ENCODE data around the gene GUK1. TPM values are rescaled to one million over a fixed set of nuclear protein-coding genes. Genes with fewer than 3 reads are reported as not detected.

GUK1 gene
- total and polyA plus RNA-seq, 2 experiments from 2014 or later, result 87.5 to 121 TPM

DNA sequence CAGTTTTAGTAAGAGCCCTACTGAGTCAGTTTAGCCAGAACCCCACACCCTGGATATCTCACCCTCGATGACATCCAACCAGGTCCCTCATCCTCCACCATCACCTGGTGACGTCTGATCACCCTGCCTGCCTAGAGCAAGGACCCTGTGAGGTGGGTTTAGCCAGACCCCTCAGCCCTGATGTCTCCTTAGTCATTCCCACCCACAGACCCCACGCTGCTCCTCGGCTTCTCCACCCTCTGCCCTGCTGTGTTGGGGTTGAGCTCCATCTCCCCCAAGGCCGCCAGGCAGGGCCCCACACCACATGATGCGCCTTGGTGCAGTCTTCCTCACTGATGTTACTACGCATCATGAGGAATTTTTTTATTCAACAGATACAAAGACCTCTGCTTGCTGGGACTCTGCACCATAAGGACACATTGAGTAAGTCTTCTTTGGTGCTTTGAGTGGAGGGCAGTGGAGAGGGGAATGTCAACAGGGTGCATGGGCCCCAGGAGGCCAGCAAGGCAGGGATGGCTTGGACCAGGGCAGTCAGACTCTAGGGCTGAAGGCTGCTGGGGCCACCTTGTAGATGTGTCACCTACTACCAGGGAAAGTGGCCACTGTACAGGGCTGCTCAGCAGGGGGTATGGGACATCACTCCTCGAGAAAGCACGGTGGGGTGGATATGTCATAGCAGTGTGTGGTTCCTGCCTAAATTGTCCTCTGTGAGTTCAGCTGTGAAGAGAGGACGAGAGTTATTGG lies 23.9 kb downstream of the GUK1 start:
- Histone ChIP-seq H2AFZ (no peak overlapping the region), H3K27ac (ENCODE audit: low read depth) (no peak overlapping the region), H3K27me3 (ENCODE audit: insufficient read depth) (peaks cover 11% of the 10 kb centered on the region), H3K79me2 (replicated peaks; ENCODE audit: insufficient read depth) (peaks cover 16% of the 10 kb centered on the region), H3K4me2 (no peak overlapping the region), H3K4me1 (ENCODE audit: insufficient read depth) (peaks cover 8% of the 10 kb centered on the region; the same call in 1 of the 2 replicates), H3K9me2 (ENCODE audit: insufficient read depth) (no peaks in the 10 kb centered on the region), H4K20me1 (replicated peaks; ENCODE audit: insufficient read depth) (no peaks in the 10 kb centered on the region; the same call in 1 of the 2 replicates), H3K4me3 (no peak overlapping the region), H3K36me3 (ENCODE audit: insufficient read depth) (no peaks in the 10 kb centered on the region), H3F3A (replicated peaks; ENCODE audit: low read depth) (0 out of 2 replicates have a peak, but pooled peaks cover 2% of the 10 kb centered on the region)
- DNase-seq (ENCODE audit: low spot score) (no peak), ATAC-seq (no peak)
- TF ChIP-seq EZH2 (IDR thresholded peaks at IDR 0.05; ENCODE audit: low read depth, unreplicated experiment) (no peak), POLR2AphosphoS5 (IDR thresholded peaks at IDR 0.05; ENCODE audit: low read depth) (no peak), ZNF114 (CRISPR knock-in tag; IDR thresholded peaks at IDR 0.05) (no peak), JUNB (IDR thresholded peaks at IDR 0.05; ENCODE audit: unreplicated experiment) (no peak), NANOG (IDR thresholded peaks at IDR 0.05; ENCODE audit: borderline replicate concordance) (no peak)
- Mint-ChIP-seq H3K4me1 (peaks cover 10% of the 10 kb centered on the region; the same call in 2 of the 3 replicates), H3K36me3 (ENCODE audit: low read depth) (no peaks in the 10 kb centered on the region; the same call in 2 of the 3 replicates), H3K9me3 (no peaks in the 10 kb centered on the region), H3K4me3 (peak overlapping the region; percentile 85), H3K27me3 (ENCODE audit: insufficient read depth, low read depth, poor library complexity) (peaks cover 10% of the 10 kb centered on the region), H3K27ac (no peak overlapping the region)

DNA sequence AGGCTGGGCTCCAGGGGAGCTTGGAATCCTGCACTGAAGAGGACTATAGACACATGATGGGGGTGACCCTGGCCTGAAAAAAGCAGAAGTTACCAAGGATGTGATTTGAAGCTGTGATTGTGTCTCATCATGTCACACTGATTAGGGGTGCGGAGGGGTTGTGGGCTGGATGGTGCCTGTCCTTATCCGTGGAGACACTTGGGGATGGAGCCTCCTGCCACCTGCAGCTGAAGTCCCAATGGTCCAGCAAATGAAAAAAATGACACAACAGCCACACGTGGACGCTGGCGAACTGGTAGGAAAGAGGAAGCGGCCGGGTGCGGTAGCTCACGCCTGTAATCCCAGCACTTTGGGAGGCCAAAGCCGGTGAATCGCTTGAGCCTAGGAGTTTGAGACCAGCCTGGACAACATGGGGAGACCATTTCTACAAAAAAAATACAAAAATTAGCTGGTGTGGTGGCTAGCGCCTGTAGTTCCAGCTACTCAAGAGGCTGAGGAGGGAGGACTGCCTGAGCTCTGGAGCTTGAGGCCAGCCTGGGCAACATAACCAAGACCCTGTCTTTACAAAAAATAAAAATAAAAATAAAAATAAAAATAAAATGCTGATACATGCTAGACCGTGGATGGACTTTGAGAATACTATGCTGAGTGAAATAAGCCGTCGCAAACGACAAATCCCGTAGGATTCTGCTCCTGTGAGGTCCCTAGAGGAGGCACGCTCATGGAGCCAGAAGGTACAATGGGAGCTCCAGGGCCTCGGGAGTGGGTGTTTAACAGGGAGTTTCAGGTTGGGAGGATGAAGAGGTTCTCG lies 24.7 kb downstream of the GUK1 start:
- Mint-ChIP-seq H3K4me1 (peaks cover 10% of the 10 kb centered on the region; the same call in 2 of the 3 replicates), H3K27ac (peak overlapping the region; percentile 97), H3K4me3 (peak overlapping the region; percentile 85), H3K9me3 (no peaks in the 10 kb centered on the region), H3K36me3 (ENCODE audit: low read depth) (no peaks in the 10 kb centered on the region; the same call in 2 of the 3 replicates), H3K27me3 (ENCODE audit: insufficient read depth, low read depth, poor library complexity) (peaks cover 3% of the 10 kb centered on the region)
- TF ChIP-seq POLR2AphosphoS5 (IDR thresholded peaks at IDR 0.05; ENCODE audit: low read depth) (no peak), ZNF114 (CRISPR knock-in tag; IDR thresholded peaks at IDR 0.05) (no peak), STAT1 (IDR thresholded peaks at IDR 0.05; ENCODE audit: unreplicated experiment) (no peak), JUNB (IDR thresholded peaks at IDR 0.05; ENCODE audit: unreplicated experiment) (no peak), EZH2phosphoT487 (IDR thresholded peaks at IDR 0.05; ENCODE audit: unreplicated experiment) (no peak), NANOG (IDR thresholded peaks at IDR 0.05; ENCODE audit: borderline replicate concordance) (no peak), EZH2 (IDR thresholded peaks at IDR 0.05; ENCODE audit: low read depth, unreplicated experiment) (no peak)
- TF ChIP-seq, protein P1, sequence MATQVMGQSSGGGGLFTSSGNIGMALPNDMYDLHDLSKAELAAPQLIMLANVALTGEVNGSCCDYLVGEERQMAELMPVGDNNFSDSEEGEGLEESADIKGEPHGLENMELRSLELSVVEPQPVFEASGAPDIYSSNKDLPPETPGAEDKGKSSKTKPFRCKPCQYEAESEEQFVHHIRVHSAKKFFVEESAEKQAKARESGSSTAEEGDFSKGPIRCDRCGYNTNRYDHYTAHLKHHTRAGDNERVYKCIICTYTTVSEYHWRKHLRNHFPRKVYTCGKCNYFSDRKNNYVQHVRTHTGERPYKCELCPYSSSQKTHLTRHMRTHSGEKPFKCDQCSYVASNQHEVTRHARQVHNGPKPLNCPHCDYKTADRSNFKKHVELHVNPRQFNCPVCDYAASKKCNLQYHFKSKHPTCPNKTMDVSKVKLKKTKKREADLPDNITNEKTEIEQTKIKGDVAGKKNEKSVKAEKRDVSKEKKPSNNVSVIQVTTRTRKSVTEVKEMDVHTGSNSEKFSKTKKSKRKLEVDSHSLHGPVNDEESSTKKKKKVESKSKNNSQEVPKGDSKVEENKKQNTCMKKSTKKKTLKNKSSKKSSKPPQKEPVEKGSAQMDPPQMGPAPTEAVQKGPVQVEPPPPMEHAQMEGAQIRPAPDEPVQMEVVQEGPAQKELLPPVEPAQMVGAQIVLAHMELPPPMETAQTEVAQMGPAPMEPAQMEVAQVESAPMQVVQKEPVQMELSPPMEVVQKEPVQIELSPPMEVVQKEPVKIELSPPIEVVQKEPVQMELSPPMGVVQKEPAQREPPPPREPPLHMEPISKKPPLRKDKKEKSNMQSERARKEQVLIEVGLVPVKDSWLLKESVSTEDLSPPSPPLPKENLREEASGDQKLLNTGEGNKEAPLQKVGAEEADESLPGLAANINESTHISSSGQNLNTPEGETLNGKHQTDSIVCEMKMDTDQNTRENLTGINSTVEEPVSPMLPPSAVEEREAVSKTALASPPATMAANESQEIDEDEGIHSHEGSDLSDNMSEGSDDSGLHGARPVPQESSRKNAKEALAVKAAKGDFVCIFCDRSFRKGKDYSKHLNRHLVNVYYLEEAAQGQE (IDR thresholded peaks at IDR 0.05; ENCODE audit: unreplicated experiment), result no peak
- TF ChIP-seq, protein P2, sequence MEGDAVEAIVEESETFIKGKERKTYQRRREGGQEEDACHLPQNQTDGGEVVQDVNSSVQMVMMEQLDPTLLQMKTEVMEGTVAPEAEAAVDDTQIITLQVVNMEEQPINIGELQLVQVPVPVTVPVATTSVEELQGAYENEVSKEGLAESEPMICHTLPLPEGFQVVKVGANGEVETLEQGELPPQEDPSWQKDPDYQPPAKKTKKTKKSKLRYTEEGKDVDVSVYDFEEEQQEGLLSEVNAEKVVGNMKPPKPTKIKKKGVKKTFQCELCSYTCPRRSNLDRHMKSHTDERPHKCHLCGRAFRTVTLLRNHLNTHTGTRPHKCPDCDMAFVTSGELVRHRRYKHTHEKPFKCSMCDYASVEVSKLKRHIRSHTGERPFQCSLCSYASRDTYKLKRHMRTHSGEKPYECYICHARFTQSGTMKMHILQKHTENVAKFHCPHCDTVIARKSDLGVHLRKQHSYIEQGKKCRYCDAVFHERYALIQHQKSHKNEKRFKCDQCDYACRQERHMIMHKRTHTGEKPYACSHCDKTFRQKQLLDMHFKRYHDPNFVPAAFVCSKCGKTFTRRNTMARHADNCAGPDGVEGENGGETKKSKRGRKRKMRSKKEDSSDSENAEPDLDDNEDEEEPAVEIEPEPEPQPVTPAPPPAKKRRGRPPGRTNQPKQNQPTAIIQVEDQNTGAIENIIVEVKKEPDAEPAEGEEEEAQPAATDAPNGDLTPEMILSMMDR (conservative IDR thresholded peaks at IDR 0.05; ENCODE audit: low read depth in 2 of 2), result no peak
- Histone ChIP-seq H3K4me2 (peak overlapping the region; percentile 90), H3K27ac (ENCODE audit: low read depth) (no peak overlapping the region; the same call in 1 of the 2 replicates), H4K20me1 (replicated peaks; ENCODE audit: insufficient read depth) (no peaks in the 10 kb centered on the region; the same call in 1 of the 2 replicates), H2AFZ (peak overlapping the region; percentile 97; the same call in 1 of the 2 replicates), H3K27me3 (ENCODE audit: insufficient read depth) (0 out of 2 replicates have a peak, but pooled peaks cover 4% of the 10 kb centered on the region), H3K79me2 (replicated peaks; ENCODE audit: insufficient read depth) (peaks cover 16% of the 10 kb centered on the region), H3K4me1 (ENCODE audit: insufficient read depth) (peaks cover 8% of the 10 kb centered on the region; the same call in 1 of the 2 replicates), H3K36me3 (ENCODE audit: insufficient read depth) (no peaks in the 10 kb centered on the region), H3K9me2 (ENCODE audit: insufficient read depth) (no peaks in the 10 kb centered on the region), H3F3A (replicated peaks; ENCODE audit: low read depth) (0 out of 2 replicates have a peak, but pooled peaks cover 2% of the 10 kb centered on the region), H3K4me3 (peak overlapping the region; percentile 82)
- ATAC-seq (peak; percentile 1; the same call in 2 of the 3 replicates), DNase-seq (ENCODE audit: low spot score) (no peak)

Data from GM23338 (cell line).